ENCODE results near the gene SLC18A2.

Gene SLC18A2

DNA sequence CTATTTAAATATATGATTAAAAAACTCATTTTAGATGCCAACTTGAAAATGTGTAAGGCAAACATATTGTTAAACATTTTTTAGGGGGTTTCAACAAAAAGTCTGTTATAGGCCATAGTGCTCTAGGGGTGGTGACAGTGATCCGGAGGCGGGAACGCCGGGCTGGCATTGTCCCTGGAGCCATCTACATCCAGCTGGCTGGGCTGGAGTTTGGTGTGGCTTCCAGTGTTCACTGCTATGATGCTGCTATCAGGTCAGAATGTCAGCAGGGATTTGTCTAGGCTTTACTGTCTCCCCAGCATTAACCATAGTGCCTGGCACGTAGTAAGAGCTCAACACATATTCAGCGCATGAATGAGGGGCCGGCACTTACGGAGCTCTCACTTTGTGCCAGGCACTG is 1.9 kb upstream of the SLC18A2 start:
- DNase-seq, result no peak

DNA sequence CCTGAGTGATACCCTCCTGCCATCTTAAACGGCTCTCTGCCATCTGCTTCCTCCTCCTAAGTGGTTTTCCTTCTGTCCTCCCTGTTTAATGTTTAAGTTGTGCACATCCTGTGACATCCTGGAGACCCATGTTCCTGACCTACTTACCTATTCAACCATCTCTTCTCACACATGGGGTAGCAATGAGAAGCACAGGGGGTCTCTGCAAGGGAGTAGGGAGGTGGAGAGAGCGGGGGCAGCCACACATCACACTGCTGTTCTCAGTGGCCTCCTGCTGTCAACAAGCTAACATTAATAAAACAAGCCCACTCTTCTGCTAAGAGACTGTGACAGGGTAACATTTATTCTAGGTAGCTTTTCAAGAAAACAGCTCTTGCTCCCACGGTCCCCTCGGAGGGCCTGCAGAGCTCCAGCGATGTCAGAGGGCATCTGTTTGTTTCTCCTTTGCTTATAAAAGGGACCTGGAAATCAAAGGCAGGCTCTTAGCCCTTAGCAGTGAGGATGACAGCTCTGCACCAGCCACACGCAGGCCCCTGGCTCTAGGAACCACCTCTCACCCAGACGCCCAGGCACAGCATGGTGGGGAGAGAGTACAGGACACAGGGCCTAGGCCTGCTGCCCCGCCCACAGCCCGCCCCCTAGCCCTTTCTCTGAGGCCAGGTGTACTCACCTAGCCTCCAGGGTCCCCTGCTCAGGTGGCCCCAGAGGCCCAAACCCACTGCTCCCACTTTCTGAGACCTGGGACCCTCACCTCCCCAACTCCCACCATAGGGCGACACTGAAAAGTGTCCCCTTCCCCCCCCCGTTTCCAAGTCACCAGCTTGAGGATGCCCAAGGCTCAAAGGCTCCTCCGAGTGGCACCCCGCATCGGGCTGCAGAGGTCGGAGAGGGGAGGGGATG is 943 bp upstream of the SLC18A2 start:
- no peak for DNase-seq

DNA sequence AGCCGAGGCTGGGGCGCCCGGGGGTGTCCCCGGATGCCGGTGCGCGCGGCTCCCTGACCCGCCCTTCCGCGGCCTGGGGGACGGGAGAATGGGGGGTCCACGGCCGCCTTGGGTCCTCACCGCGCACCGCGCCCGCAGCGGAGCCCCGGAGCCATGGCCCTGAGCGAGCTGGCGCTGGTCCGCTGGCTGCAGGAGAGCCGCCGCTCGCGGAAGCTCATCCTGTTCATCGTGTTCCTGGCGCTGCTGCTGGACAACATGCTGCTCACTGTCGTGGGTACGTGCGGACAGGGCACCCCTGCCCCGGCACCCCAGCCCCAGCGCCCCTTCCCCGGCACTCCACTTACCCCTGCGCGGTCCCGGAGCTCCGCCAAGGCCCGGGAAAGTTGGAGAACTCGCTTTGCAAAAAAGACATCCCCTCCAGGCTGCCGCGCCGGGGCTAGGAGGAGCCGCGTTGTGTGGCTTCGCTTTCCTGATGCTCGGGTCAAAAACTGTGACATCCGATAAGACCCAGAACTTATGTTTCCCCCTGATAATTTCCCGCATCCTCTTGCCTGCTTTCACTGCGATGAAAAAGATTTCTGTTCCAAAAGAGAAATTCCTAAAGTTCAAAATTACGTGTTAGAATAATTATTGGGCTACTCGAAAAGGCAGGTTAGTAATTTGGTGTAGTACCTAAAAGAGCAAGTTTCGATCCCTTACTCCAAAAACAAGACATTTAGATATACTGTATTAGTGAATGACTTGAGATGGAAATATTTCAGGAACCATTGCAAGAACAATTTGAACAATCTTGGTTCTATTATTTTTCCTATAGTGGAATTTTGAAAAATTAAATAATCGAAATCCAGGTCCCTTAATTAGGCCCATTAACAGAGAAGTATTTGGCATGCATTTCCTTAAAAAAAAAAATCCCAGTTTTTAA is 888 bp downstream of the SLC18A2 start:
- DNase-seq, result no peak

GRCh38 chr10:117242463-117242832 is 1.5 kb downstream of the SLC18A2 start:
- DNase-seq, result no peak

- no peak for DNase-seq
These were observed 6.2 kb downstream of the SLC18A2 start for GRCh38 chr10:117246997-117247671.

DNA sequence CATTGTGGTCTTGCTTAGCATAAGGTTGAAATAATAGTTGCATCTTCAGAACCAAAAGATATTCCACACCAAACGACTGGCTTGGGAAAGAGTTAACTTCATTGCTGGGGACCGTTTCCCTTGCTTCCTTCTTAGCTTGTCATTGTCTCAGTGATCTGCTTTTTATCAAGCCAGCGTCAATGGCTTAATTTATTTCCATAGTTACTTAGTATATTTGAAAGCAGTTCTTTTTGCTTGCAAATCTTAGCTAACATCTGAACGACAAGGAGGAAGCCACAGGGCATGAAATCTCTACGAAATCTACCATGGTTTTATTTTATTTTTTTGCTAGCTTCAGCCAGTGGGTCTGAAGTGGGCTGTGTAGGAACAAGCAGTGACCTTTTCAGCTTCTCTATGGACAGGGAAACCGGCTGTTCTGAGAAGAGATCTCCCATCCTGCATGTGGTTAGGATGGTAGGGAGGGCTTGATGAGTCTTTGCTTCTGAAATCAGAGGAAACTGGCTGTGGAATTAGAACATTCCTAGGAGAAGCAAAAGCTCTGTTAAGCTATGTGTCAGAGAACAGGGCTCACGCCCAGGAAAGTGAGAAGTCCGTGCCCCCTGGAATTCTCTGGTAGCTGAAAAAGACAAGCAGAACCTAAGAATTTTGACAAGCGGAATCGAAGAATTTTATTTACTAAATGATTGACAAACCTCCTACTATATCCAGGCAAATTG is 8.0 kb downstream of the SLC18A2 start:
- no peak for DNase-seq

DNA sequence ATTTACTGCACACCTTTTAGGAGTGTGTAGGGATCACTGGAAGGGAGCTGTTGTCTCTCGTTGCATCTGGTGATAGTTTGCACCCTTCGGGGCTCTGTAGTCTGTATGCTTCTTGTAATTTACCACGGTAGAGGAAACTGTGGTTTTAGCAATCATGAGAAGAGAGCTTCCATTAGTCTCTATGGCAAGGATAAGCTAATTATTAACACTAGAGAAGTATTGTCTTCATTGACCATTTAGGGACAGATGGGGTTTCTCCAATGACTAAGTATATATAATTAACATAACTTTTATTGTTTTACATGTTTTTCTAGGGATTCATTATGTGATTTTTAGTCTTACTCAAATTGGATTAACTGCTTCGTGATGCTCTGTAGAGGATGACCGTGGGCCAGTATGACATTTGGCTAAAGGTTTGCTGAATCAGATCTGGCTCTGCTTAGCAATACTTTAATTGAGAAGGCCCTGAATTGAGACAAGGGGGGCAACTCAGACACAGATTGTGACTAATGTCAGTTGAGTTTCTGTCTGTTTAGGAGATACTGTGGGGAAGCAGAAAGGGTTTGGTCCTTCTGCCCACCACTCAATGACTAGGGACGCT is 8.7 kb downstream of the SLC18A2 start:
- no peak for DNase-seq

DNA sequence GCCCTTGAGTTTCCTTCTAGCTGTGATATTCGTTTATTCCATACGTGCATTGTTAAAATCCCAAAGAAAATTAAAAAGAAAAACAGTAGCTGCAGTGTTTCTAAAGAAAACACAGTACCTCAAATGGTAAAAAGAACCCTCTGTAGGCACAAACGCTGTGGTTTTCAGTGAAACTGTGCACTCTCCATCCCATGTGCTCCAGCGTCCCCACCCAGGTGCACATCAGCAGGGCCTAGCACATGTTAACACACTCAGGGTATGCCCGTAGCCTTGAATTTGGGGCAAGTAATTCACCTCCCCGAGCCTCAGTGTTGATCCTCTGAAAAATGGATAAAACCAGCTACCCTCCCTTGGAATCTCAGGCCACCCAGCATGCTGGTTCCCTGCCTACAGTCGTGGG is 9.5 kb downstream of the SLC18A2 start:
- no peak for DNase-seq

- DNase-seq, result no peak
These were observed 13.0 kb downstream of the SLC18A2 start for GRCh38 chr10:117253908-117254307.

DNA sequence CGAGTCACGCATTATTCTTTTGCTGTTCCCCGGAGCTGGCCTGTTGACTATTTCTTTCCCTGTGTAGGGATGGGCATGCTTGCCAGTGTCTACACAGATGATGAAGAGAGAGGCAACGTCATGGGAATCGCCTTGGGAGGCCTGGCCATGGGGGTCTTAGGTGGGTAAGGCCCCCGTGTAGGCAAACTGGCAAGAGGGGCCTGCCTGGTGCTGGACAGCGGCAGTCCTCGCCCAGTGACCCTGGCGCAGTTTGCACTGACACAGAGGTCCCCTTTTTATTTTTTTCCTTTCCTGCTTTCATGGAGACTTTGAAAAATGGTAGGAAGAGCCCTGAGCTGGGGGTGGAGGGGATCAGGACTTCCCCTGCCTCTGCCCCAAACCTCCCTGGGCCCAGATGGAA is 13.4 kb downstream of the SLC18A2 start:
- no peak for DNase-seq

DNA sequence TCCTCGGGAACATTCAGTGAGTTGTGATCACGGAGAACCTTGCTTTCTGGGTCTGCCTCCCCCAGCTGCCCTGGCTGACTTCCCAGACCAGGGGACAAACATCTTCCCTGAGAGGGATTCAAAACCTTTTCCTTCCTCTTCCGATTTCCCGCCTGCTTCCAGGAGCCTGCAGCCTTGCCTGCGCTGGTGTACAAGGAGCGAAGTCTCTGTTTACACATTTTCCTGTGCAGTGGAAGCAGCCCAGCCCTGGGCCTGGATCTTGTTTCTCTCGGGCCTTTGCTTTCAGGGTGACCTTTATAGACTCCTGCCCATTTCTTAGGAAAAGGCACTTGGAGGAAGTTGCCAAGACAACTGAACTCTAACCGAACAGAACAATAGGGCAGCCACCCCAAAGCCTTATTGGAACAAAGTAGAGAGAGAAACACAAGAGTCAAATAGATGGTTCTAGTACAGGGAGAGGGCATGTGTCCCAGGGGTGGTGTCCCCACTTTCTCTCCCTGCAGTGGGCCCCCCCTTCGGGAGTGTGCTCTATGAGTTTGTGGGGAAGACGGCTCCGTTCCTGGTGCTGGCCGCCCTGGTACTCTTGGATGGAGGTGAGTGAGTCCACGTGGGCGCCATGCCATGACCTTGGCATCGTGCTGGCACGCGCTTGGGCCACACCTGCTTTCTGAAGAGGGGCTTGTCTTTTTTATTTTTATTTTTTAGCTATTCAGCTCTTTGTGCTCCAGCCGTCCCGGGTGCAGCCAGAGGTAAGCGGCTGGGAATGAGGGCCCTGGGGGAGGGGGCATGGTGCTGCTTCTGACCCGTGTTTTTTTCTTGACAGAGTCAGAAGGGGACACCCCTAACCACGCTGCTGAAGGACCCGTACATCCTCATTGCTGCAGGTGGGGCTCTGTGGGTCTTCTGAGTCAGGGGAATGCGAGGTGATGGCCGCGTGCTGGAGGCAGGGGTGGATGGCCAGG is 14.1 kb downstream of the SLC18A2 start:
- no peak for DNase-seq

GRCh38 chr10:117255835-117256460 is 15.0 kb downstream of the SLC18A2 start:
- no peak for DNase-seq

GRCh38 chr10:117256910-117257309 is 16.0 kb downstream of the SLC18A2 start:
- no peak for DNase-seq

DNA sequence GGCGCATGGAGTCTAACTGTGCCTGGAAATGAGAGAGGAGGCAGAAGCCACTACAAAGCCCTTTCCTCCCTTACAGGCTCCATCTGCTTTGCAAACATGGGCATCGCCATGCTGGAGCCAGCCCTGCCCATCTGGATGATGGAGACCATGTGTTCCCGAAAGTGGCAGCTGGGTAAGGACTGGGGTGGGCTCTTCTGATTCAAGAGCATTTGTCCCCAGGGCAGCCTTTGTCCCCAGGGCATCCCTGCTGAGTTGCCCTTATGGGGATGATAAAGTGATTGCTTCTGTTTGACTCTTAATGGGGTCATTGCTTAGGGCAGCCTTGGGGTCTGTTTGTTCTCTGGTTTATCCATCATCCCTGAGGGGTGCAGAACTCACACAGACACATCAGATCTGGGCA is 16.8 kb downstream of the SLC18A2 start:
- no peak for DNase-seq

GRCh38 chr10:117259279-117259678 is 18.4 kb downstream of the SLC18A2 start:
- DNase-seq, result no peak

DNA sequence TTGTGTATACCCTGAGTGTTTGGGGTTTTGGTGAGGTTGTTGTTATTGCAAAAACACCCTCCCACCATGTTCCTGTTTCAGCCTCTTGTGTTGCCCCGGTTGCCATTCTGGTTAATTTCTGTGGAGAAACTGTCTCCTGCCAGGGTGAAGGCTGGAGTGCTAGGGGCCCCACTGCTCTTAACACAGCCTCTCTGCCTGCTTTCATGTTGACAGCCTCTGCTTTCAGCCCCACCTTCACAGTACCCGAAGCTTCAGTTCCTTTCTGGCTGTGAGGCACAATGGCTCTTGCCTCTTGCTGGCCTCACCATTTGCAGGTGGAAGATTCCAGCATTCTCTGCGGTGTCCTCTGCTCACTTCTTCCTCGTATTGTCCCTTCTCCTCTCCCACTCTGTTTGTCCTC is 19.2 kb downstream of the SLC18A2 start:
- no peak for DNase-seq

DNA sequence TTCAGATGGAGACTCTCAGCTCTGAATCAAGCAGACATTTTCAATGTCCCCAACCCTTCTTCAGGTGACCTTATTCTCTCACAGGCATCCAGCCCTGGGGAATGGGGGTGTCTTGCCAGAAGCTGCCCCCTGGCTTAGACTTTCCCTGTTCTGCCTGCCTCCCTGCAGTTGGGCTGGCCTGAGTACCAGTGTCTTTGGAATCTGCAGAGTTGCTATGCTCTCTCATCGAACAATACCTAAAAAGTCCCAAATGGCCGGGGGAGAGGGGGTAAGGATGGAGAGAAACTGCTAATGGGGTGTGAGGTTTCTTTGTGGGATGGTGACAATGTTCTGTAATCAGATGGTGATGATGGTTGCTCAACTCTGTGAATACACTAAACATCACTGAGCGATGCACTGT is 20.6 kb downstream of the SLC18A2 start:
- no peak for DNase-seq

- no peak for DNase-seq
These were observed 21.5 kb downstream of the SLC18A2 start for GRCh38 chr10:117262291-117262902.

- DNase-seq, result no peak
These were observed 22.0 kb downstream of the SLC18A2 start for GRCh38 chr10:117262903-117263293.

DNA sequence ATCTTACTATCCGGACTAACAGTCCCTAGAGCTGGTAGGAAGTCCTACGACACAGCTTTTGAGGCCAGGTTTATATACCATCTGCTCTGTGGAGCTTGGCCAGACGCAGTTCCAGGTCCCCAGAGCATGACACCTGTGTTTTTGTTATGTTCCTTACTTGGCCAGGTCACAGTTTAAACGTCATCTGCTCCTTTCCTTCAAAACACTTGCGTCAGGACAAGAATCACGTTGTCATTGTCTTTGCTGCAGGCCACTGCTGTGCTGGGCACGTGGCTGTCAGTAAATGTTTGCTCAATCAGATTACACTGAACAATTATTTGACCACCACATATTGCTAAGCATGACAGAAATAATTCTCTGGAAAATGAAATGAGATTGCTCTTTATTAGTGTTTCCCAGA is 23.9 kb downstream of the SLC18A2 start:
- no peak for DNase-seq
